HL-60/S4 treated with phorbol 12-myristate 13-acetate at 8.2 ng/mL for 4 days and 3 days (cell line): ENCODE results near the gene PCP2.

Source experiments
- in situ Hi-C: fragments of 300-500 bp; cut with MboI; formaldehyde crosslinking; loops from 2 replicates; pipeline ENCODE4 v1.15.0; 2022; ENCODE audit warnings: low sequenced_read_pairs

Gene PCP2

DNA sequence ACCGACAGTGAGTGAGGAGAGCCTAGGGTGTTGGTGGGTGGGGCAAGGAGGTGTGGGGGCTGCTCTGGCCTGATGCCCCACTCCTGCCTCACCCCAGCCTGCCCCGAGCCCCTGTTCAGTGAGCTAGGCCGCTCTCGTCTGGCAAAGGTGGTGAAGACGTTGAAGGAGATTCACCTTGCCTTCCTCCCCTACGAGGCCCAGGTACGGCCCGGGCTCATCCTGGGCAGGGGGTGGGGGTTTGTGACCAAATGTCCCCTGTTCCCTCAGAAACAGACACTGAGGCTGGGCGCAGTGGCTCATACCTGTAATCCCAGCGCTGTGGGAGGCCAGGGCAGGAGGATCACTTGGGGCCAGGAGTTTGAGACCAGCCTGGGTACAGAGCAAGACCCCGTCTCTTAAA lies 7.3 kb upstream of the PCP2 start:
- in situ Hi-C loops, result no loop called here

DNA sequence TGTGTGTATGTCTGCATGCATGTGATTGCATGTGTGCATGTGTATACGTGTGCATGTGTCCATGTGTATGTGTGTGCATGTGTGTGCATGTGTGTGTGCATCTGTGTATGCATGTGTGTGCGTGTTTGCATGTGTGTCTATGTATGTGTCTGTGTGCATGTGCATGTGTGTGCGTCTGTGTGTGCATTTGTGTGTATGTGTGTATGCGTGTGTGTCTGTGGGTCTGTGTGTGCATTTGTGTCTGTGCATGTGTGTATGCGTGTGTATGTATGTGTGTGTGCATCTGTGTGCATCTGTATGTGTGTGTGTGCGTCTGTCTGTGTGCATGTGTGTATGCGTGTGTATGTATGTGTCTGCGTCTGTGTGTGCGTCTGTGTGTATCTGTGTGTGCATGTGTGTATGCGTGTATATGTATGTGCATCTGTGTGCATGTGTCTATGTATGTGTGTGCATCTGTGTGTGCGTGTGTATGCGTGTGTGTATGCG lies 6.4 kb upstream of the PCP2 start:
- in situ Hi-C loops, result no loop called here

DNA sequence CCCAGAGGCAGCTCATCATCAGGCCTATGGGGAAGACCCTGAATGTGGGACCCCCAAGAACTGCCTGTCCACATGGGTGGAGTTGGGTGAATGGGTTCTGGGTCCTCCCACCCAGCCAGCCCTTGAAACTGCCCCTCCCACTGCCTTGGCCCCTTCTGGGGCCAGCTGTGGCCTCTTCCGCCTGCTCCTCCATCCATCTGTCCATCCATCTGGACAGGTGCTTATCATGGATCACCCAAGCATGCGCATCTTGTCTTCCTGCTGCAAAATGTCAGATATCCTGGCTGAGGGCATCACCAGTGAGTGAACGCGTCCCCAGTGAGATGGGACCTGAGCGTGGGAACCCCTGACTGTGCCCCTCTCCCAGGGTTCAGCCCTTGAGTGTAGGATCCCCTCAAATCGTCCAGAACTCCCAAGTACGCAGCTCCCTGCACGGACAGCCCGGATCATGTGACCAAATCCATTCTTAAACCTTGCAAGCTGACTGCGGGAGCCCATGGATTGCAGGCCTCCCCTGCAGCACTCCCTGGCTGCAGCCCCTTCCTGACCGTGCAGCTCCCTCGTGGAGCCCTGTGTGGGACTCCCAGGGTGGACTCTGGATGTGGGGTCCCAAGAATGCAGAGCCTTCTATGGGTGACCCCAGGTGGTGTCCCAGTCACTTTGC lies 5.4 kb upstream of the PCP2 start:
- in situ Hi-C loops, result no loop called here

DNA sequence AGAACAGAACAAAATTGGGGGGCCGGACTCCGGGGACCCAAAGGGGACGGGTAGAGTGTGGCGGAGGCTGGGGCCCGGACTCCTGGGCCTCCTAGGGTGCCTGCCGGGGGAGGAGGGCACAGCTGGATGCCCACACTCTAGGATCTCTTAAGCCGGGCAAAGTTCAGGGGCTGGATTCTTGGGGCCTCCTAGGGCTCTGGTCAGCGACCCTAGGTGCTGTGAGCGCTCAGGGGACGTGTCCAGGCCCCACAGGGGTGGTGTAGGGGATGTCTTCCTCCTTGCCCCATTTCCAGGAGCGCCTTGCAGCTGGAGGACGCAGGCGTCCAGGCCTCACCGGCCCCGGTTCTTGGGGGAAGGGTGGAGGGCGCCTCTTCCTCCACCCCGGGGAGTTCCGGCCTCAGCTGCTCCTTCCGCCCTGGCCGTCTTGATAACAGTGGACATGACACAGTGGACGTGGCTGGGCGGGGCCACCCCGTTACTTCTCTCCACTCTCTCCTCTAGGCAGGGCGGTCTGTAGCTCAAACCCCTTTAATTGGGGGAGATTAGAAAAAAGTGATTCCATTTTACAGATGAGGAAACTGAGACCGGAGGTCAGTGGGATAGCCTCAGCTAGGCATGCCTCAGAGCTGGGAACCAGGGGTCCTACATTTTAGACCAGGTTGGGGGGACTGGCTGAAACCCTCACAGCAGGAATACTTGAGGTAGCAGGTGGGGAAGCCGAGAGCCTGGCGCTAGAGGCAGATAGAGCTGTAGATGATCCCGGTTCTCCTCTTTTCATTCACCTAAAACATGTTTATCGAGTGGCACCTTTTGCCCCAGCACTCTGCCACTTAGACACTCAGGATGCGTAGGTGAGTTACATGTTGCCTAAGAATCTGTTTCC lies 4.1 kb upstream of the PCP2 start:
- in situ Hi-C loops, result no loop called here

DNA sequence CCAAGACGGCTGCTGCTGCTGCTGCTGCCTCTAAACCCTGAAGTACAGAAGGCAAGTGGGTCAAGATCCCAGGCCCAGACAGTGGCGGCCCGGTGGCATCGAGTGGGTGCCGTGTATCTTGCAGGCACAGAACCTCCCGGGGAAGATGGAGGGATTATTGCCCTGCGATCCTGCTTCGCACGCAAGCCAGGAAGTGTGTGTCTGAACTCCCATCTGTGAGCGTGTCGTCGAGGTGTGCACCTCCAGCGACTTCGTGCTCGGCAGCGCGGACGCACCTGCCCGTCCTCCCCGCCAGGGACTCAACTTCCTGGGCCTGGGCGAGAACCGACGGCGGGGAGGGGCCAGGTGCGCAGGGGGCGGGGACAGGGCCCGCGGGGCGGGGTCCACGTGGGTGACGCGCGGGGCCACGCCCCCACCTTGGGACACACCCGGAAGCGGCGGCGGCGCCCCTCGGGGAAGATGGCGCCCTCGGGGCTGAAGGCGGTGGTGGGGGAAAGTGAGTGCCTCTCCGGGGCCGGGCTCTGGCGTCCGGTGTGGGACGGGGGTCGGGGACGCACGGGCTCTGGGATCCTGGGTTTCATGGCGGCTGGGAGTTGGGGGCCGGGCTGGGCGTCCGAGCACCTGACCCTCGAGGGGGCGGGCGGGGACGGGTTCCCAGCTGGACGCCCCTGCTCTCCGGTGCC lies 3.3 kb upstream of the PCP2 start, which contains the start of gene STXBP2:
Gene STXBP2, plus strand, starts transcription at position 420 of the 683 bp plus-strand sequence. Its CDS starts 40 bp downstream, at position 460.
- in situ Hi-C loops, result no loop called here

DNA sequence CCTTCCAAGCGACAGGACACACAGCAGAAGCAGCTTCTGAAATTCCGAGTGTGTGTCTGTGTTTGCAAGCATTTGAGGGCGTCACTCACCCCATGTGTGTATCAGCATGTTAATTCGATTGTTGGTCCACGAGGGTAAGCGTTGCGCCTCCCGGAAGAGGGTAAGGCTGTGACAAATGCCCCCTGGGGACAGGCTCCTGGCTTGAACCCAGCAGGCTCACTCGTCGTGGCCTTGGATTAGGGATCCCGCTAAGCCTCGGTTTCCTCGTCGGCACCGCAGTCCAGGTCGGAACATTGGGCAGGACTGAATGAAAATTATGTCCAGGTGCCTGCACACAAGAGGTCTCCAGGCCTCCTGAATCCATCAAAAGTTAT lies 2.8 kb upstream of the PCP2 start:
- in situ Hi-C loops, result no loop called here

DNA sequence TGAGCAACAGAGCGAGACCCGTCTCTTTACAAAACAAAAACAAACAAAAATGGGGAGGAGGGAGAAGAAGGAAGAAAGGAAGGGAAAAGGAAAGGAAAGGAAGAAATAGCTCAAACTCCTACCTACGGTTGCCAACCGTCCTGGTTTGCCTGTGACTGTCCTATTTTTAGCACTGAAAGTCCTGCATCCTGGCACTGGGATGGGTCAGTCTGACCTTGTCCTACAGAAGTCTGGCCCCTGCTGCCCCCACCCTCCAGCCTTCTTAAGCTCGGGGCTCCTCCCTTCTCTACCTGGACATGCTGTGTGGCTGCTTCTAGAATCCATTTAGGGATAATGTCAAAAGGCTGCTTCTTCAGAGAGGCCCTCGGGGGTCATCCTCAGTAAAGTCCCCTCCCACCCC lies 2.2 kb upstream of the PCP2 start:
- in situ Hi-C loops, result no loop called here

DNA sequence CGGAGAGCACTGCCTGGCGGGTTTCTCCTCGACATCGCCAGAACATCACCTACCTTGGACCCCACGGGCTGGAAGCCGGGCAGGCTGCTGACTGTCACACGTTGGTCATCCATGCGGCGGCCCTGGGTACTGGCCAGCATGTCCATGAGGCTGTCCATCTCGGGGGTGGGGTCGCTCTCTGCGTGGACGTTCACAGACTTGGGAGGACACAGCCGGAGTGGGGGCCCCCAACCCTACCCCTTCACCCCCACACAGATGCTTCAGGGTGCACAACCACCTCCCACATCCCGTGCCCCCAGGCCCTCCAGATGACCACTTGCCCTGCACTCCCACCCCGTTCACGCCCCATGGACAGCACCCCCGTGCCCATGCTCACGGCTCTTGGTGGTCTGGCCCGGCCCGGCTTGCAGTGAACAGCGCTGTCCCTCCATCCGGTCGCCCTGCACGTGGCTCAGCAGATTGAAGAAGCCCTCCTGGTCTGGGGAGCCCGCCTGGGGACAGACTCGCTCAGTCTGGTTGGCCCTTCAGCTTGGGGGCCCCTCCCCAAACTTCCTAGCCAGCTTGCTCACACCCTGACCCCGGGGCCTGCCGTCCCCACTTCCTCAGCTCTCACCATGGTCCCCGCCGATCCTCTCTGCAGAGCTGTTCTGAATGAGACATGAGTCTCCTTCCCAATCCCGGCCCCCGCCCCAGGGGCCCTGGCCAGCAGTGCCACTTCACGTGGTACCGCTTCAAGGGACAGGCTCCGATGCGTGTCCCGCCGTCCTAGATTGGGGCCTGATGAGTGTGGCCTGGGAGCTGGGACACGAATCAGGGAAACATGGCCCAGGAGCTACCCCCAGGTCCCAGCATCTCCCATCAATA lies 947 bp downstream of the PCP2 start:
- in situ Hi-C loops, result no loop called here

DNA sequence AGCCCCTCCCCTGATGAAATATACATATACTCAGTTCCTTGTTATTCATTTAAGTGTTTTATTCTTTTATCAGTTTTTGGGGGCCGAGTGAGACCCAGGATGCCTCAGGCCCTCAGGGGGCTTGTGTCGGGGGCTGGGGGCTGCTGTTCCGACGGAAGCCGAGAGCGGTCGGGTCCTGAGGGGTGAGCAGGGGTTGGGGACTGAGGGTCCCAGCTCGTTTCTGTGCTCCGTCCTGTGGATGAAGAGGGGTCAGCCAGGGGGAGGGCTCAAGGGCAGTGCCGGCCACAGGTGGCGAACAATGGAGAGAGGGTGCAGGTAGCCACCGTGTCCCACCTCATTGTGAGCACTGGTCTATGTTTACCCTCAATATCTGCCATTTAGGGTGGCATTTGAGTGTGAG lies 1.9 kb downstream of the PCP2 start:
- in situ Hi-C loops, result no loop called here

DNA sequence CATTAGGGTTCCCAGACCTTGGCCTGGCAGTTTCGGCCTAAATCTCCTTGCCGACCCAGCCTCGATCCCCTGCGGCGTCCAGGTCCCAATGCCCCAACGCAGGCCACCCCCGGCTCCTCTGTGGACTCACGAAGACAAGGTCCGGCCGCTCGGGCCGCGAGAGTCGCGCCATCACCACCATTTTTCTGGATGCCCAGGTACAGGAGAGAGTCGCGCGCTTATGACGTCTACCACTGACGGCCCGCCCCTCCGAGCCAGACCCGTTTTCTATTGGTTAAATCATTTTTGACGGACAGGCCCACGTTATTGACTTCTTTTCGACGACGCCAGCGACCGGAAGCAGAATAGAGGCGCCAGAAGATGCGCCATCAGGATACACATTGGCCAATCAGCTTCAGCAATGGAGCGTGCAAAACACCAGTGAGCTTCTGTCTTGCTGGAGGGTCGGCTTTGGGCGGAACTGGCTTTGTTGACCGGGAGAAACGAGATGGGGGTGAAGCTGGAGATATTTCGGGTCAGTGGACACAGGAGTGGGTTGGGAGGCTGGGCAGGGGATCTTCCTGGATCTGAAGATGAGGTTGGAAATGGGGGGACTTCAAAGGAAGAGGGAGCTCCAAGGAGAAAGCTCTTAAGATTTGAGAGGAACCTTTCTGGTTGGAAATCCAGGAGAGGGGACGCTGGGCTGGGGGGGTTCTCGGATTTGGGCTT lies 4.0 kb downstream of the PCP2 start, which contains the start of the genes PET100 and XAB2:
Gene PET100, plus strand, starts transcription at position 447 of the 708 bp plus-strand sequence. Its CDS starts 41 bp downstream, at position 488.
Gene XAB2, minus strand, starts transcription at position 199 of the 708 bp plus-strand sequence. Its CDS starts 18 bp downstream, at position 181.
- in situ Hi-C loops, result no loop called here

DNA sequence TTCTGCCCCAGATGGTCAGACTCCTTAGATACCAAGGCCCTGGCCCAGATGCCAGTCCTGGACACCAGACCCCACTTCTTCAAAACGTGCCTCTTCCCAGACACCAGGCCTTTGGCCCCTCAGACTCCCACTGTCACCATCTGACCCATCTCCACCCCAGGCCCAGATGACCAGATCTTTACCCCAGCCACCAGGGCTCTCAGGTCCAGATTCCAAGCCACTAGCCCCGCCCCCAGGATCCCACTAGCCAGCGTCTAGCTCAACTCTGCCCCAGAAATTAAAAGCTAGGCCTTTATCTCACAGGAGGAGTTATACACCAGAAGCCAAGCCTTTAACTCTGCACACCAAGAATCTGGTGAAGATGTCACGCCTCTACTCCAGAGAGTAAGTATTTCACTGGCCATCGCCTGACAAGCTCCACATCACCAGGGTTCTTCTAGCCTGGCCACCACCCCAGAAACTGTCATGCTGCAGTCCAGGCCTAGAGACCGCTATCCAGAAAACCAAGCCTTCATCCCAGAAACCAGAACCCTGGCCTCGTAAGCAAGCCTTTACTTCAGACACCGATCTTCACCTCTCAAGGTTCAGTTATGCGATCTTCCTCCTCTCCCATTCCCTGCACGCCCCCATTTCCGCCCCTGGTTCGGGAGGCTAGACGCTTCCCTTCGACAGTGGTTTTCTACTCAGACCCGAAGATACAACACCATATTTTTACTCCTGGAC lies 4.8 kb downstream of the PCP2 start:
- in situ Hi-C loops, result no loop called here

DNA sequence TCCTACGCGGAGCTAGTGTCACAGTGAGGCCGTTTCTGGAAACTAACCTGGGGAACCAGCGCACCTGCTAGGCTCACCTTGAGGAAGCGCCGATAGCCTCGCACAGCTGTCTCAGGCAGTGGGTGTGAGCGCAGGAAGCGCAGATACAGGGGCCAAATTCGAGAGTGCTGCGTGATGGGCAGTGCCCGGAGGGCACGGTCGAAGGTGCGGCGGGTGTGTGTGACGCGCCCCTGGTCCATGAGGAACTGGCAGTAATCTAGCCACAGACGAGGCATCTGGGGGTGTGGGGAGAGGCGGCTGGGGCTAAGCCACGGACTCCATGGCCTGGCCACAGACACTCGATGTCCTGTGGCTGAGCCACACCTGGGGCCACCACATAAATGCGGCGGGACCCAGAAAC lies 6.4 kb downstream of the PCP2 start:
- in situ Hi-C loops, result no loop called here

DNA sequence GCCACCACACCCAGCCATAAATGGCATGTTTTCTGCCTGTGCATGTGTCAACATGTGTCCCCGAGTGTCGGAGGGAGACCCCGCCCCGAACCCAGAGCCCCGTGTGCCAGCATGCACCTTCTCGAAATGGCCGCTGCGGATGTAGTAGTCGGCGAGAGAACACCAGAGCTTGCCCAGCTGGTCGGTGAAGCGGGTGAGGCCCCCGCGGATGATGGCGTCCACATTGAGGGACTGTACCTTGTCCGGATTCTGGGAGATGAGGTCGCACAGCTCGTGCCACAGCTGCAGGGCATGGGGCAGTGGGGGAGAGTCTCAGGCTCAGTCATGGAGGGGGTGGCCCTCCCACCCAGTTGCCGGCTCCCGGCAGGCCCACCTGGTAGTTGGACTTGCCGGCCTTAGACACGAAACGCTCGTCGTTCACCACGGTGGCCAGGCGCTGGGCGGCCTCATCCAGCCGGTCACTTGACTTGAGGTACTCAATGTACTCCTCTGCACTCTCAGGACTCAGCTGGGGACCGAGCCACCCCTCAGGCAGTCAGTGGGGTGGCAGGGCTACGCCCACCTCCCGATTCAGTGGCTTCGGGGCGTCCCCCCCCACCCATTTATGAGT lies 7.7 kb downstream of the PCP2 start:
- in situ Hi-C loops, result no loop called here

DNA sequence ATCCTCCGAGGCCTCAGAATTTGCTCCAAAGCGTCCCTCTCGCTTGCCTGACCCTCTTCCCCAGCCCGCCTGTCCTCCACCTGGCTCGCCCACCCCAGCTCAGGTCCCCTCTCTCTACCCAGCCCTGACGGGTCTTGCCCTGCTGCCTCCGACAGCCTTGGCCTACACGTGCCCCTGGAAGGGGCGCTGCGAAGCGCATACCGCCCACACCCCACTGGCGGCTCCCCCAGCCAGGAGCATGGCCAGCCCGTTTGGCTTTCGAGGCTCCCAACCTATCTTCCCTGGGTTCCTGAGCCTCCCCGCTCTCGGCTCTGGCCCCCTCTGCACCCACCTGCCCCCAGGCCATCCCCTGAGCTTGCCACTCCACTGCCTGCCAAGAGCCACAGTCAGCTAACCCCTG lies 8.7 kb downstream of the PCP2 start:
- in situ Hi-C loops, result no loop called here

DNA sequence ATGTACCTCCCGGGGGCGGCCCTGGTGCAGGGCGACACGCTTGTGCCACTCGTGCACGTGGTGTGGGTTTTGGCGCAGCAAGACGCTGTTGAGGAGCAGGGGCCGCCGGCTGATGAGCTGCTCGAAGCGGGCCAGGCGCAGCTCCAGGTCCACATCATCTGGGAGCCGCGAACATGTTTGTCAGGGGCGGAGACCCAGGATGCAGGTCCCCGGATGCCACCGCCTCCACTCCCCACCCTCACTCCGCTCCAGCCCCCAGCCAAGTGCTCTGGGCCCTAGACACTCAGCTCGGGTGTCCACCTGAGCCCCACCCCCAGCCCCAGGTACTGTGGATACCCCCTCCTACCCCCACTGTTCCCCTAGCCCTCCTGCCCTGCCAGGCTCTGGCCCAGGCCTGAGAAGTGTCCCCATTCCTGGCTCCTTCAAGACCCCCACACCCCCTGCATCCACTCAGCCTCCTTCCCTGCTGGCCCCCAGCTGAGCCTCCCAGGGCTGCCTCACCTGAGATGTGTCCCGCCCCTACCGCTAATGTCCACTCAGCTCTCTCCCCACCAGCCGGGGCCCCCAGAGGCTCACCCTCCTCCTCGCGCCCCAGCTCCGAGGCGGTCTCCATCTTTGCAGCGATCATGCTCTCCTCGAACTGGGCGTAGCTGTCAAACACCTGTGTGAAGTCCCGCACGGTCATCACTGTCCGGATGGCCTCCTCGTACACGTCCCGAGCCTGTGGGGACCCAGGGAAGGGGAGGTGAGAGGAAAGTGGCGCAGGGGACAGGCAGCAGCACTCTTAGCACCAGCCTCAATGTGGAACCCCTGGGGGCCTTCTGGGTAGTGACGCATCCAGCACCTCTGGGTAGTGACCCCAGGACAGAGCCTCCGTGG lies 9.6 kb downstream of the PCP2 start:
- in situ Hi-C loops, result no loop called here

DNA sequence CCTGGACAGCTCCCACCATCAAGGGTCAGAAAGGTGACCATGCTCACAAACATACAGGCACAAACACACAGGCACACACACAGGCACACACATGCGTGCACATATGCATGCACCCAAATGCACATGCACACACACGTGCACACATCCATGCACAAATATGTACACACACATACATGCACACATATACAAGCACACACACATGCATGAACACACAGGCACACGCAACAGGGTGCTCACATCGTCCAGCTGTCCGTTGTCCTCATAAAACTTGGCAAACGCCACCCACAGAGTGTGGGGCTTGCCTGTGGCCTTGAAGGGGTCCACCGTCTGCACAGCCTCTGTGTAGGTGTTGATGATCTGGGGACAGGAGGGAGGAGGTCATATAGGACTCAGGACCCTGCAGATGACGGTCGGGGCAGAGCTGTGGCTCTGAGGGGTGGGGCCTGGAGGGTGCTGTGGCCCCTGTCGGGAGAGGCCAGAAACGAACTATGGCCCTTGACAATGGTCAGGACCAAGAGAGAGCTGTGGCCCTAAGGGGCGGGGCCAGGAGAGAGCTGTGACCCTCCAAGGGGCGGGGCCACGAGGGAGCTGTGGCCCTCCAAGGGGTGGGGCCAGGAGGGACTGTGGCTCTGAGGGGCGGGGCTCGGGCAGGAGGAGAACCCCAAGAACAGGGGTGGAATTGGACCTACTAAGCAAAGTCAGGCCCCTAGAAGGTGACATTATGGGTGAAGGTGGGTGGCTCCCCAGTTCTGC lies 10.4 kb downstream of the PCP2 start:
- in situ Hi-C loops, result no loop called here
